ENCODE measurements around the gene GALNT14.
A peak's percentile ranks its signal among the peaks of the same experiment; 100 is the strongest.
"Not testable (repeated sequence)": the region's sequence is repeated elsewhere in the genome, so short reads cannot be mapped to it uniquely, and the experiment has no call there.

The GALNT14 gene

GRCh38 chr2:31138037-31138962 is at the start of gene GALNT14:
TSS of gene GALNT14 (minus strand) at chr2:31138440. CDS start at chr2:31138086, 354 bp downstream.
- peak; percentile 74 for DNase-seq

- no peak for DNase-seq
Observed at GRCh38 chr2:31187166-31187565, 48.9 kb upstream of the GALNT14 start.

GRCh38 chr2:31183973-31184372 is 45.7 kb upstream of the GALNT14 start:
- not testable (repeated sequence) for DNase-seq

GRCh38 chr2:31176742-31177141 is 38.5 kb upstream of the GALNT14 start:
- DNase-seq: no peak

GRCh38 chr2:31171142-31171541 is 32.9 kb upstream of the GALNT14 start:
- no peak for DNase-seq

- DNase-seq: peak; percentile 73
Observed at GRCh38 chr2:31170071-31170698, 31.9 kb upstream of the GALNT14 start.

- DNase-seq: no peak
Observed at GRCh38 chr2:31168291-31168690, 30.1 kb upstream of the GALNT14 start.

- peak; percentile 33 for DNase-seq
Observed at GRCh38 chr2:31166925-31167324, 28.7 kb upstream of the GALNT14 start.

- no peak for DNase-seq
Observed at GRCh38 chr2:31163011-31163539, 24.8 kb upstream of the GALNT14 start.

GRCh38 chr2:31161637-31162036 is 23.4 kb upstream of the GALNT14 start:
- no peak for DNase-seq

- DNase-seq: no peak
Observed at GRCh38 chr2:31151501-31151900, 13.3 kb upstream of the GALNT14 start.

GRCh38 chr2:31150120-31150670 is 12.0 kb upstream of the GALNT14 start:
- DNase-seq: no peak

GRCh38 chr2:31148514-31148913 is 10.3 kb upstream of the GALNT14 start:
- DNase-seq: no peak

- DNase-seq: no peak
Observed at GRCh38 chr2:31147645-31148044, 9.4 kb upstream of the GALNT14 start.

- no peak for DNase-seq
Observed at GRCh38 chr2:31142110-31142509, 3.9 kb upstream of the GALNT14 start.

GRCh38 chr2:31141443-31142085 is 3.3 kb upstream of the GALNT14 start:
- DNase-seq: no peak

- DNase-seq: no peak
Observed at GRCh38 chr2:31140151-31140550, 1.9 kb upstream of the GALNT14 start.

- no peak for DNase-seq
Observed at GRCh38 chr2:31139671-31140070, 1.4 kb upstream of the GALNT14 start.

- no peak for DNase-seq
Observed at GRCh38 chr2:31137211-31138036, 816 bp downstream of the GALNT14 start.

- peak; percentile 7 for DNase-seq
Observed at GRCh38 chr2:31136732-31137131, 1.5 kb downstream of the GALNT14 start.

- no peak for DNase-seq
Observed at GRCh38 chr2:31136000-31136399, 2.2 kb downstream of the GALNT14 start.

GRCh38 chr2:31134480-31134879 is 3.8 kb downstream of the GALNT14 start:
- no peak for DNase-seq

Data from suppressor macrophage treated with lipopolysaccharide for 4 hours (primary cell).